SH-SY5Y (cell line): ENCODE results near the gene HRAS.

ENCODE experiments used
- GATA2 ChIP-seq: IDR thresholded peaks from 2 replicates; pipeline ENCODE4 v1.6.1; 2011; ENCODE audit warnings: mild to moderate bottlenecking, low read depth, low read length
- GATA3 ChIP-seq: IDR thresholded peaks from 2 replicates; pipeline ENCODE4 v1.6.1; 2011; ENCODE audit warnings: low read depth, mild to moderate bottlenecking, low read length, moderate library complexity

HRAS gene

DNA sequence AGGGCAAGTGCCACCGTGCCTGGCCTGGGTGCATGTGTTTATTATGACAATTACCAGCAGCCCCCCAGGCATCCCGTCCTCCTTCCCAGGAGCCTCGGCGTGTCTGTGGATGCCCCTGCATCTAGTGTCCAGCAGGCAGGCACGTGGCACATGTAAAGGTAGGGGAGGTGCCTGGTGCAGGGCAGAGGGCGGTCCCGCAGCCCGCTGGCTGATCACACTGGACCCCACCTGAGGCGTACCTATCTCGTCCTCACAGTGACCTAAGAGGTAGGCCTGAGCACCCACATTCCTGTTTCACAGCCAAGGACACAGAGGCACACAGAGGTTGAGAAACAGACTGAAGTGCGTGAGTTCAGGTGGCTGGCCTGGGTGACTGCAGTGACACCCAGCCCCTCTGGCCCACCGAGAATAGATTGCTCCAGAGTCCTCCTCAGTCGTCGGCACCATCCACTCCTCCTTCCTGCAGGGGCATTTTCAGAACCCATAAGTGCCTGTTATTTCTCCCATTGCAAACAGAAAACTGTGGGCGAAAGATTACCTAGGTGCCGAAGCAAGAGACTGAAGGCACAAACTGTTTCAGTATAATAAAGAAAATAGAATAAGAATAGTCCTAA lies 37.9 kb upstream of the HRAS start:
- no peak for TF ChIP-seq GATA2
- TF ChIP-seq GATA3, result no peak

DNA sequence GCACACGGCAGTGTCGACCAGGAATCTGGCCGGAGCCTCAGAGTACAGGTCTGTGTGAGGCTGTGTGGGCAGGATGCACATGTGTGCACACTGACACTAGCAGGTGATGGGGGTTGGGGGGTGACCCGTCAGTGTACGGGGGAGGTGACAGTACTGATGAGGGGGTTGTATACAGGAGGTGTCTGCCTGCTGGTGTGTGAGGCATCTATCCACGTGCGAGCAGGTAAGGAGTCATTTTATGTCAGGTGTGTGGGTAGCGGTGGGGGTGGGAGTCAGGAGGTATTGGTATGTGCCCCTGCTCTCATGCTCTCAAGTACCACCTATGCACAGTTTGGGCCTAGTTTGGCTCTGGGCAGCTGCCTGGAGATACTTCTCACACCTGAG lies 36.4 kb upstream of the HRAS start:
- TF ChIP-seq GATA2 (no peak), GATA3 (no peak)

DNA sequence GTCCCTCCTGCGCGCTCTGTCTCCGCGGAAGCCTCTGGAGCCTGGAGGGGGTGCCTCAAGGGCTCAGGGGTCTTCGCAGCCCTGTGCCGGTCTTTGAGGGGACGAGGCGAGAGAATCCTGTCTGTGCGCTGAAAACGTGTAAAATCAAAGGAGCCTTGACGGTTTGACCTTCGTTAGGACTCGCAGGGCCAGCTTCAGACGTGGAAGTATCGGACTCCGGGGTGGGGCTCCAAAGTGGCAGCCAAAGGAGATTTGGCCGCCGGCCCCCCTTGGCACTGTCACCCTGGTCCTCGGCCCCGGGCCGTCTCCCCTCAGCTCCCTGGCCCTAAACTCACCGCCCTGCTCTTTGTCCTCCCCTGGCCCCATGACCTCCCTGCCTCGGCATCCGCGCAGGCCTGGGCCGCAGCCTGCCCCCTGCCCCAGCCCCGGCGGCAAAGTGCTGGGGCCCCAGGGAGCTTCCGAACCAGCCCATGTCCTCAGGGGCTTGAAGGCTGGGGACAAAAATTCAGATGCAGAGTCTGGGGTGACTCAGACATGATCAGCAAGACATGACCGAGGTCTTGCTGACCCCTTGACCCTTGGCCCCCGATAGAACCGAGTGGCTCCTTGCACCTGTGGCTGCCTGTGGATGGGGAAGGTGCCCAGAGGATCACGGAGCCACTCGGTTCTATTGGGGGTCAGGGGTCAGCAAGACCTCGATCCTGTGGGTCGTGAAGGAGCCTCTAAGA lies 33.9 kb upstream of the HRAS start:
- TF ChIP-seq GATA3, result no peak
- TF ChIP-seq GATA2, result no peak

DNA sequence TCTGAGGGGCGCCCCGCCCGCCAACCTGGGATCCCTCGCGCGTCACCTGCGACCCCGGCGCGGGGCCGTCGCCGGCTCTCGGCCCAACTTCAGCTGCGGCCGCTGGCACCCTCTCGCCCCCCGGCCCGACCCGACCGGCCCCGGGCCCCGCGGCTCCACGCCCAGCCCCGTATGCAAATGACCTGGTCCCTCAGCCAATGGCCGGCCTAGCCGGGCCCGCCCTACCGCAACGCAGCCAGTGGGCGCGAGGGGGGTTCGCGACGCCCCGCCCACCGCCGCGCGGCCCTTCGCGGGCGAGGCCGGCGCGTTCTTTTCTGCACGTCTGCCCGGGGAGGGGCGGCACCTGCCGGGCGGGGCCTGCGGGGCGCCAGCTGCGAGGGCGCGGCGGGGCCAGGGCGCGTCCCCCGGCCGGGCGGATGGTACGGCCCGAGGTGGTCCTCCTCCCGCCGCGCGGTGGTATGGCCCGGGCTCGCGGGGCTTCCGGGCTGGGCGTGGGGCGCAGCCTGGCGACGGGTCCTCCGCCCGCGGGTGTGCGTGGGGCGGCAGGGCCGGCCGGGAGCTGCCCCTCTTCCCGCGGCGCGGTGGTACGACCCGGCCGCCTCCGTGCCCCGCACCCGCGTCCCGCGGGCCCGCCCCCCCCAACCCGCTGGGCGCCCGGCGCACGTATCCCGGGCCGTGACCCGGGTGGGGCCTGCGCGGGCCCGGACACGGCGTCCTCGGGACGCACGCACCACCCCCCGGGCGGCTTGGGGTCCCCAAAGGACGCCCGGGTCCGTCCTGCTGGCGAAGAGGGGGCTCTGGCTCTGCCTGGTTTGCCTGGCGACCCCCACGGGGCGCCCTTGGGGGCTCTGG lies 33.2 kb upstream of the HRAS start:
- TF ChIP-seq GATA2, result no peak
- TF ChIP-seq GATA3, result no peak

DNA sequence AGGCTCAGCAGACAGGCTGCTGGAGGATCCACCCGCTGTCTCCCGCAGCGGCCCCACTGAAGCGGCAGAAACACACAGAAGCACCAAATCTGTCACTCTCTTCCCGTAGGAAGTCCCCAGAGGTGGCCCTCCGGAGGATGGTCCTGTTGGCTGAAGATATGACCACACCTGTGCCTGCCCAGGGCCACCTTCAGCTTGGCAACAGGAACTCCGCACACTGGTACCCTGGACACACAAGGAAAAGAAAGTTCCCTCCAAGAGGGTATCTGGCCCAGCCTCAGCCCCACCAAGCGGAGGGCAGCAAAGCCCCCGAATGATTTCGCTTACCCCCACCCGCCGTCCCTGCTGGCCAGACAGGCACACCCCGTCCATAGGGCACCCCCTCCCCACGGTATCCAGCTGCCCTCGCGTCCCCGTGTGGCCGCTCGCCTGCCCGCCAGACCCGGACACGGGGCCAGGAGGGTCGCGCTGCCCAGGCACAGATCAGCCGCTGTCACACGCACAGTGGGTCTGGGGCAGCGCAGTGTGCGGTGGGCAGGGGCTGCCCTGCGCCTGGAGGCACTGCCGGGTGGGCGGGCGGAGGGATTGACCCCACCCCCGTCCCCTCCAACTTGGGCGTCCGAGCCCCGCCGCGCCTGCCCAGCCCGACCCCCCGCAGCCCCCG lies 32.4 kb upstream of the HRAS start:
- TF ChIP-seq GATA2 (no peak), GATA3 (no peak)

DNA sequence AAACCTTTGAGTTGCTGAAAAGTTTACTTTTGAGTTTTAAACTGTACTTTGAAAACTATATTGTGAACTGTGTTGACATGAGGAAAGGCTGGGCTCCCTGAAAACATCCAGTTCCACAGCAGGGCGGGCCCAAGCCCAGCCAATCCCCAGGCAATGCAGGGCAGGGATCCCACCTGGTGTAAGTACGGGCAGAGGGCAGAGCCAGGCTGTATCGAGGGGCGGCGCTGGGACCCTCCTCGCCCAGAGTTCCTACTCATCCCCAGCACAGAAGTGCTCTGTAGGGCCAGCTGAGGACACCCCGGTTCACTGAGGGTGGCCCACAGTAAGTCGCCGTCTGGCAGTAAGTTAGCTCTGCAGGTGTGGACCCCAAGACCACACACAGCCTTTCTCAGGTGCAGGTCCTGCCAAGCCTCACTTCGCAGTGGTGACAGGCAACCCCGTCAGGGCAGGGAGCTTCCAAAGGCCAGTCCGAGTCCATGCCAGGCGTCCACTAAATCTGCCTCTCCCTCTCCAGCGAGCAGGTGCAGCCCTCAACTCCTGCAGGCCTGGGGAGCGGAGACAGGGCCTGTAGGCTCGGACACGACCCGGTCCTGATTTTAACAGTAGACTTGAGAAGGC lies 31.7 kb upstream of the HRAS start:
- TF ChIP-seq GATA2, result no peak
- TF ChIP-seq GATA3, result no peak

DNA sequence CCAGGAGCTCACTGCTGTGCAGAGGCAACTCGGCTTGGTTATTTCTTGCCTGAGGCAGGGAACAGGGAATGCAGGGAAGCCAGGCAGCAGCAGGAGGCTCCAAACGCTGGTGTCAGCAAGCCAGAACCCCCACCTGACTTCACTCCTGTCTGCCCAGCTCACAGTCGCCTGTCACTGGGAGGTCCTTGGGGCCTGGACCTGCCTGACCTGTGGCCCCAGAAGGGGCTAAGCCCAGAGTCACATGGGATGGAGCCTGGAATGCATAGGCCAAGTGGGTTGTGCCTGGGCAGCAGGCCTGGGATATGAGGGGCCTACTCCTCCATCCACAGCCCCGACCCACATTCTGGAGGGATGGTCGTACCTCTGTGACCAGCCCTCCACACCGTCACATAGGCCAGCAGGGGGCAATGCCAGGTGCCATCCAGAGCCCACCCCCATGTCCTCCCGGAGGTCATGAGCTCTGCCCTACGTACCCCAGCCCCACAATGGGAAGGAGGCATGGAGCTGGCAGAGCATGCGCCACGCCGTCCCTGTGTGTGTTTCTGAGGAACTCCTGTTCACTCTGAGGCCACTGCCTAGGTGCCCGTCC lies 30.6 kb upstream of the HRAS start:
- TF ChIP-seq GATA2 (no peak), GATA3 (no peak)

DNA sequence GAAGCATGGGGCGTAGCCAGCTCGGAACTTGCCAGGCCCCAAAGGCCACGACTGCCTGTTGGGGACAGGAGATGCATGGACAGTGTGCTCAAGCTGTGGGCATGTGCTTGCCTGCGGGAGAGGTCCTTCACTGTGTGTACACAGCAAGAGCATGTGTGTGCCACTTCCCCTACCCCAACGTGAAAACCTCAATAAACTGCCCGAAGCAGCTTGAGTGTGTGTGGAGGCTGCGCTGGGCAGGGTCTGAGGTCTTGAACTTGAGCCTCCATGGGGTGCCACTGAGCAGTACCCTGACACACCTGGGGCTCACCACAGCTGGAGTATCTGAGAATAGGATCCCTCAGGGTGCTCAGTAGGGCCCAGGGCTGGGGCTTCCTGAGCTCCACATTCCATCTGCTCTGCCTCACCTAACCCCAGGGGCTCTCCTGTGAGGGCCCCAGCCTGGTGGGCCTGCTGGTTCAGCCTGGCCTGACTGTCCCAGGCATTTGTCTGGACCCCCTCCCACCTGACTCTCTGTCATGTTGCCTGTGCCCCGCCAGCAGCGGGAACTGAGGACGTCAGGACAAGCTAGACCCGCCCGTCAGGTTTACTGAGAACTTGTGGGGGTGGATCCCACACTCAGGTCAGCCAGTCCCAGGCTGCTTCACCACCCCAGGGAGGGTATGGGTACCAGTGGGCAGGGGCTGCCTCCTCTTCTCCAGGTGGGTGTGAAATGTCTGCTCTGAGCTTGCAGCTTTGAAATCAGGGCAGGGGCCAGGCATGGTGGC lies 28.6 kb upstream of the HRAS start:
- TF ChIP-seq GATA3 (no peak), GATA2 (no peak)

DNA sequence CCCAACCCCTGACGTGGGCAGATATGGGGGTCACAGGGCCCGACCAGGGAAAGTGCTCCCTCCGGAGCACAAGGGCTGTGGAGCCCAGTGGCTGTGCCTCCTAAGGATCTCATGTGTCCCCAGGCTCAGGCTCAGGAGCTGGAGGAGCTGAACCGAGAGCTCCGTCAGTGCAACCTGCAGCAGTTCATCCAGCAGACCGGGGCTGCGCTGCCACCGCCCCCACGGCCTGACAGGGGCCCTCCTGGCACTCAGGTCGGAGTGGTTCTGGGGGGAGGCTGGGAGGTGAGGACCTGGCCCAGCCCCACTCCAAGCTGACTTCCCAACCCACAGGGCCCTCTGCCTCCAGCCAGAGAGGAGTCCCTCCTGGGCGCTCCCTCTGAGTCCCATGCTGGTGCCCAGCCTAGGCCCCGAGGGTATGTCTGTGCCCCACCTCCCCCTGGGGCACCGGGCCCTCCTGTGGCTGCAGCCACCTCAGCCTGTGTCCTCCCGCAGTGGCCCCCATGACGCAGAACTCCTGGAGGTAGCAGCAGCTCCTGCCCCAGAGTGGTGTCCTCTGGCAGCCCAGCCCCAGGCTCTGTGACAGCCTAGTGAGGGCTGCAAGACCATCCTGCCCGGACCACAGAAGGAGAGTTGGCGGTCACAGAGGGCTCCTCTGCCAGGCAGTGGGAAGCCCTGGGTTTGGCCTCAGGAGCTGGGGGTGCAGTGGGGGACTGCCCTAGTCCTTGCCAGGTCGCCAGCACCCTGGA lies 27.9 kb upstream of the HRAS start:
- TF ChIP-seq GATA2, result no peak
- TF ChIP-seq GATA3, result no peak

DNA sequence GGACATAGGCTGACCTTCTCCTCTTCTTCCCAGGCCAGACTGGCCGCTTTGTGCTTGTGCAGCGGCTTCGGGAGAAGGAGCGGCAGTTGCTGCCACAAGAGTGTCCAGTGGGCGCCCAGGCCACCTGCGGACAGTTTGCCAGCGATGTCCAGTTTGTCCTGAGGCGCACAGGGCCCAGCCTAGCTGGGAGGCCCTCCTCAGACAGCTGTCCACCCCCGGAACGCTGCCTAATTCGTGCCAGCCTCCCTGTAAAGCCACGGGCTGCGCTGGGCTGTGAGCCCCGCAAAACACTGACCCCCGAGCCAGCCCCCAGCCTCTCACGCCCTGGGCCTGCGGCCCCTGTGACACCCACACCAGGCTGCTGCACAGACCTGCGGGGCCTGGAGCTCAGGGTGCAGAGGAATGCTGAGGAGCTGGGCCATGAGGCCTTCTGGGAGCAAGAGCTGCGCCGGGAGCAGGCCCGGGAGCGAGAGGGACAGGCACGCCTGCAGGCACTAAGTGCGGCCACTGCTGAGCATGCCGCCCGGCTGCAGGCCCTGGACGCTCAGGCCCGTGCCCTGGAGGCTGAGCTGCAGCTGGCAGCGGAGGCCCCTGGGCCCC lies 26.8 kb upstream of the HRAS start:
- no peak for TF ChIP-seq GATA2
- TF ChIP-seq GATA3, result no peak

DNA sequence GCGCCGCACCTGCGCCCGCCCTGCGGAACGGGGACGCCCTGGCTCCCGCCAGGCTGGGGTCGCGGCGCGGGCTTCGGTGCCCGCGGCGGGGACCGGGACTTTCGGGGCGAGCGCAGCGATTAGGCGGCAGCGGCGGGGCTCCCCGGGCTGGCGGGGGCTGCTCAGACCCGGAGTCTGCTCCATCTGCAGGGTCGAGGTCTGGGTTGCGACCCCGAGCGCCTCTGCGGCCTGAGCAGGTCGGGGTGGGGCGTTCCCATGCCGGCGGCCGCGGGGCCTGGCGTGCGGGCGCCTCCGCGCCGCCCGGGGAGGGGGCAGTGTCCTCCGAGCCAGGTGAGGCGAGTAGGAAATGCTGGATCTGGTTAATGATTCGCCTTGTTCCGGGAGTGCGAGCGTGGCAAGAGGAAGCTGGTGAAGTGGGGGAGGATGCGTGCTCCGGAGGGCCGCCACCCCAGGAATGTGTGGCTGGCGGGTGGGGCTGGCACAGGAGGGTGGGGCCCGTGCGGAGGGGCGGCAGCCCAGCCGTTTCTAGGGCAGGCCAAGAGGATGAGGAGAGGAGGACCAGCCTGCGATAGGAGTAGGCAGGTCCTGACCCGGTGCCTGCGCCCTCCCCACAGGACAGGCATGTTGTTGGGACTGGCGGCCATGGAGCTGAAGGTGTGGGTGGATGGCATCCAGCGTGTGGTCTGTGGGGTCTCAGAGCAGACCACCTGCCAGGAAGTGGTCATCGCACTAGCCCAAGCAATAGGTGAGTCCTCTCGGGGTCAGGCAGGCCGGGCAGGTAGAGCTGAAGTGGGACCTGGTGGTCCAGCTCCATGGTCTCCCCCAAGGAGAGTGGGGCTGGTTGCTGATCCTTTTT lies 26.0 kb upstream of the HRAS start:
- TF ChIP-seq GATA3, result no peak
- TF ChIP-seq GATA2, result no peak
